Stimulated activated CD8-positive, alpha-beta memory T cell treated with anti-CD3 and anti-CD28 coated beads, Interleukin-7, amount 100 ng/mL, for 48 hours (primary cell): ENCODE results near the gene BARX2.
A peak's percentile ranks its signal among the peaks of the same experiment; 100 is the strongest.
"Not testable (repeated sequence)": the region's sequence is repeated elsewhere in the genome, so short reads cannot be mapped to it uniquely, and the experiment has no call there.

ENCODE experiments used
- DNase-seq, 2 donors: peaks; one replicate each; pipeline ENCODE4 v3.0.0-alpha.2; 2020; ENCODE audit warnings: low read depth in 1 of 2; ENCODE audit errors: extremely low read depth in 1 of 2

BARX2 gene, protein sequence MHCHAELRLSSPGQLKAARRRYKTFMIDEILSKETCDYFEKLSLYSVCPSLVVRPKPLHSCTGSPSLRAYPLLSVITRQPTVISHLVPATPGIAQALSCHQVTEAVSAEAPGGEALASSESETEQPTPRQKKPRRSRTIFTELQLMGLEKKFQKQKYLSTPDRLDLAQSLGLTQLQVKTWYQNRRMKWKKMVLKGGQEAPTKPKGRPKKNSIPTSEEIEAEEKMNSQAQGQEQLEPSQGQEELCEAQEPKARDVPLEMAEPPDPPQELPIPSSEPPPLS

DNA sequence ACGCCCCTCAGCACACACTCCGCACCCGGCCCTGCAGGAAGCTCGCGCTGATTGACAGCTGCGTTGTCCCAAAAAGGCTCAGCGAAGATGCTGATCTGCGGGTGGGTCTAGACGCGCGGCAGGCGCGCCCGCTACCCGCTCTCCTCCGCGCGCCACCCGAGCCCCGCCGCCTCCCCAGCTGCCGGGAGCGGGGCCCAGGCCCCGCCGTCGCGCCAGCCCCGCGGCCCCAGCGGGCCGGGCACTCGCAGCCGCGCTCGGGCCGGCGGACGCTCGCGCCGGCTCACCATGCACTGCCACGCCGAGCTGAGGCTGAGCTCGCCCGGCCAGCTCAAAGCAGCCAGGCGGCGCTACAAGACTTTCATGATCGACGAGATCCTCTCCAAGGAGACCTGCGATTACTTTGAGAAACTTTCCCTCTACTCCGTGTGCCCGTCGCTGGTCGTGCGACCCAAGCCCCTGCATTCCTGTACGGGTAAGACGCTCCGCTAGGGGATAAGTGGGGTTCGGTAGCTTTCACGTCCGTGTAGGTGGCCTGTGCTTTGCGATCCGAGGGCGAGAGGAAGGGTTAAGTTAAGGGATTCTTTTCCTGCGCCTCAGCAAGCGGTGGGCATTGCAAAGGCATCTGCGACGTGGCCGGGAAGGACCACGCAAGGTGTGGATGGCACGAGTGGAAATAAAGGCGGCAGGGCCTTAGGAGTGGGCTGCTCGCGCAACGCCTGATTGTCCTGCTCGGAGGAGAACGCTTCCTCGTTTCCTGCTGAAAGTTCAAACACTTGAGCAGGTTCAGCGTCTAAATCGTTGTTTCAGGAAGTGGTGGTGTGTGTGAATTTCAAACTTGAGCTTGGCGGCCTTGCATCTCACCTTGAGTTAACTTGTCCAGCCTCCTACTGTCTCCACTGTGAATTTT lies at the start of gene BARX2:
Gene BARX2, plus strand, starts transcription at position 98 of the 907 bp plus-strand sequence. Its CDS starts 188 bp downstream, at position 286.
- no peak for DNase-seq

DNA sequence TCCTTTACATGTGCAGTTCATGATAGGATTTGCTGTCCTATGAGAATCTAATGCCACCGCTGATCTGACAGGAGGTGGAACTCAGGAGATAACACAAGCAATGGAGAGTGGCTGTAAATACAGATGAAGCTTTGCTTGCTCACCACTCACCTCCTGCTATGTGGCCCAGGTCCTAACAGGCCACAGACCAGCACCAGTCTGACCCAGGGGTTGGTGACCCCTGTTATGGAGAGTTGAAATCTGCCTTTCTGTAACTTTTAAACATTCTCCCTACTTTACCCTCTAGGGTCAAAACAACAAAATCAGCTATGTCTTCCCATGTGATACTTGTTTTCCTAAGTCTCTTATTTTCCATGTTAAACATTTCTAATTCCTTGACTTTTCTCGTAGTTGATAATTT lies 48.7 kb upstream of the BARX2 start:
- no peak for DNase-seq

DNA sequence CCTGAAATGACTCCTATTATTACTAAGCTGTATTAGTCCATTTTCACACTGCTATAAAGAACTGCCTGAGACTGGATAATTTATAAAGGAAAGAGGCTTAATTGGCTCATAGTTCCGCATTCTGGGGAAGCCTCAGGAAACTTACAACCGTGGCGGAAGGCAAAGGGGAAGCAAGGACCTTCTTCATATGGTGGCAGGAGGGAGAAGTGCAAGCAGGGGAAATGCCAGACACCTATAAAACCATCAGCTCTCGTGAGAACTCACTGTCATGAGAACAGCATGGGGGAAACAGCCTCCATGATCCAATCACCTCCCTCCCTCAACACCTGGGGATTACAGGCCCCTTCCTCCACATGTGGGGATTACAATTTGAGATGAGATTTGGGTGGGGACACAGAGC lies 47.9 kb upstream of the BARX2 start:
- DNase-seq, result not testable (repeated sequence)

DNA sequence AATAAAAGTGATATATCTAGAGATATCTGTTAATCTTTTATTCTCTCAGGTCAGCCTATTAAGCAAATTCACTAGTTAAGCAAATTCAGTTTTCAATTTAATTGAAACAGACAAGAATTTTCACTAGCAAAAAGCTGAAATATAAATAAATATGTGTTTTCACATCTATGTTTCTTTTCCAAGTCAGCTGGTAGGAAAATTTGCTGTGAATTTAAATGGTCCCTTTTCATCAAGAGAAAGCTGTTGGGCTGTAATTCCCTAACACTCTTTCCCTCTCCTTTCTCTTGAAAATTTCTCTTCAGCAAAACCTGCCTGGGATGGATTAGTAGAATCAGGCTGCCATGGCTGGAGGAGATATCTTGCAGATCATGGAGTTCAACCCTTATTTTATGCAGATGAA lies 46.9 kb upstream of the BARX2 start:
- no peak for DNase-seq

DNA sequence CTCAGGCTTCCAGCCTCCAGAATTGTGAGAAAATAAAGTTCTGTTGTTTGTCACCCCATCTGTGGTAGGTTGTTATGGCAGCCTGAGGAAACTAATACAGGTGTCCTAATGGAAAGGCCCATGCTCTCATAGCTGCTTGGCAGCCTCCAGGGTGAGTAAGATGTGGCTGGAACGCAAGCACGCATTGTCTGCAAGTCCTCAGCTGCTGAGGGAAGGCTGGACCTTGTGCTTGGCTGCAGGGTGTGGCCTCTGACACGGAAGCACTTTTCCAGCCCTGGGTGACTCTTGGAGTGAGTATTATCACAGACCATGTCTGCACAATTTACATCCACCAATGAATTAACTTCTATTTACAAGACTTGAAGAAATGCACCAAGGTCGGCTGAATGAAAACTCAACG lies 44.4 kb upstream of the BARX2 start:
- no peak for DNase-seq

DNA sequence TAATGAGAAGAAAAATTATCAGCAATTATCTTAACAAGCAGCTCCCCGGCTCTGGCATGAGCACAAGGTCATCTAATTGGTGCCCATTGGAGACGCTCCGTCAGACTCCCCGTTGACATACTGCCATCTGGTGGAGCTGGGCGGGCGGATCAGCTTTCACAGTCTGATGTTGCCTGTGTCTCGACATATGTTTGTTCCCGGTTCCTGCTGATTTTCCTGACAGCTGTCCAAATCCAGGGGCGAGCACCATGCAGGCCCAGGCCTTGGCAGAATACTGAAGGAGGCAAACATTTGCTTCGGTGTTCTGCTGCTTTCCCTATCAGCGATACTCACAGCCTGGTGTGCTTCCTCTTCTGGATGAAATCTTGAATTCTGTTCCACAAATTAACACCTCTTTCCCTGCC lies 43.8 kb upstream of the BARX2 start:
- peak; percentile 17 to 30 for DNase-seq

DNA sequence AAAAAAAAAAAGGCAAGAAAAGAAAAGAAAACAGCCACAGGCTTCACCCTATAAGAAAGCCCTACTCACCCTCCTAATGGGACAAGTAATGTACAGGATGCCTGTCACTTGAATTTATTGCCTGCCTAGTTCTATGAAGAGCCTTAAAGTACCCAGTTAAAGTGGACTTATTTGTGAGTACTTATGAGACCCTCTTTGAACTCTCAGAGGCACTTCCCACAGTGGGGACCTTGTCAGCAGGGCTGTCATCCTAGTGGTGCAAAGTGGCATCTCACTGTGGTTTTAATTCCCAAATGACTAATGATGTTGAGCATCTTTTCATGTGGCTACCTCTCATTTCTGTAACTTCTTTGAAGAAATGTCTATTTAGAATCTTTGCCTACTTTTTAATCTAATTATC lies 41.8 kb upstream of the BARX2 start:
- DNase-seq, result no peak

DNA sequence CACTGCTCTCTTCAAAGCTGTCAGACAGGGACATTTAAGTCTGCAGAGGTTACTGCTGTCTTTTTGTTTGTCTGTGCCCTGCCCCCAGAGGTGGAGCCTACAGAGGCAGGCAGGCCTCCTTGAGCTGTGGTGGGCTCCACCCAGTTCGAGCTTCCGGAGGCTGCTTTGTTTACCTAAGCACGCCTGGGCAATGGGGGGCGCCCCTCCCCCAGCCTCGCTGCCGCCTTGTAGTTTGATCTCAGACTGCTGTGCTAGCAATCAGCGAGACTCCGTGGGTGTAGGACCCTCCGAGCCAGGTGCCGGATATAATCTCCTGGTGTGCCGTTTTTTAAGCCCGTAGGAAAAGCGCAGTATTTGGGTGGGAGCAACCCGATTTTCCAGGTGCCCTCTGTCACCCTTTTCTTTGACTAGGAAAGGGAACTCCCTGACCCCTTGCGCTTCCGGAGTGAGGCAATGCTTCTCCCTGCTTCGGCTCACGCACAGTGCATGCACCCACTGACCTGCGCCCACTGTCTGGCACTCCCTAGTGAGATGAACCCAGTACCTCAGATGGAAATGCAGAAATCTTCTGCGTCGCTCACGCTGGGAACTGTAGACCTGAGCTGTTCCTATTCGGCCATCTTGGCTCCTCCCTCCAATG lies 31.2 kb upstream of the BARX2 start:
- not testable (repeated sequence) for DNase-seq

DNA sequence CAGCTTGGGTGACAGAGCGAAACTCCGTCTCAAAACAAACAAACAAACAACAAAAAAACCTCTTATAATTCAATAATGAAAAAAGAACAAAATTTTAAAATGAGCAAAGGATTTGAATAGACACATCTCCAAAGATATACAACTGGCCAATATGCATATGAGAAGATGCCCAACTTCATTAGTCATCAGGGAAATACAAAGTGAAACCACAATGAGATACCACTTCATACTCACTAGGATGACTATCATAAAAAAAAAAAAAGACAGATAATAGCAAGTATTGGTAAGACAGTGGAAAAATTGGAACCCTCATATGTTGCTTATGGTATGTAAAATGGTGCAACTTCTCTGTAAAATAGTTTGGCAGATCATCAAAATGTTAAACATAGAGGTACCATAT lies 28.7 kb upstream of the BARX2 start:
- DNase-seq, result no peak

DNA sequence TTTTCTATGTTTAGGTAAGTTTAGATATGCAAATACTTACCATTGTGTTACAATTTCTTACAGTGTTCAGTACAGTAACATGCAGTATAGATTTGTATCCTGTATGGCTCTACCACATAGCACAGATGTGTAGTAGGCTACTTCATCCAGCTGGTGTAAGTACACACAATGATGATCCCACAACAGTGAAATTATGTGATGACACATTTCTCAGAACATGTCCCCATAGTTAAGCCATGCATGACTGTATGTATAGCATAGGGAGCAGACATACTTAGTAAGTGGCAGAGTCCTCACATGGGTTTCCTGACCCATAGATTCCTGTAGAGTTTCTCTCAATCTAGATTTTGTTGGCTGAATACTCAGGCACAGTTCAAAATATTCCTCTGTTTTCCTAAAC lies 26.8 kb upstream of the BARX2 start:
- DNase-seq, result no peak

DNA sequence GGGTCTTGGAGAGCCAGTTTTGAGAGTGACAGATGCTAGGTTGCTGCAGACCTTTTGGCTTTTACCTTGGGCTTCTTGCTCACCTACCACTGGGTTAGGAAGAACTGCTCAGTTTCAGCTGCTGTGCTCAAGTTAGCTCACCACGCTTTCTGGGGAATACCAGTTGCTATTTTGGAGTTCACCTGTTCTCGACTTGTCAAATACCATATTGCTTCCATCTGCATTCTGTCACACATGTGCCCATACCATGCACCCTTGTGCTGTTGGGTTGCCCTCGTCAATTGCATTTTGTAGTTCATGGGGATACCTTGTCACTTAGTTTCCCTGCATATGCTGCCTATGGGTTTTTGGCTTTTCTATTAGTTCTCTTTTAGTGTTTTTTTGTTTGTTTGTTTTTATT lies 23.0 kb upstream of the BARX2 start:
- DNase-seq, result no peak

DNA sequence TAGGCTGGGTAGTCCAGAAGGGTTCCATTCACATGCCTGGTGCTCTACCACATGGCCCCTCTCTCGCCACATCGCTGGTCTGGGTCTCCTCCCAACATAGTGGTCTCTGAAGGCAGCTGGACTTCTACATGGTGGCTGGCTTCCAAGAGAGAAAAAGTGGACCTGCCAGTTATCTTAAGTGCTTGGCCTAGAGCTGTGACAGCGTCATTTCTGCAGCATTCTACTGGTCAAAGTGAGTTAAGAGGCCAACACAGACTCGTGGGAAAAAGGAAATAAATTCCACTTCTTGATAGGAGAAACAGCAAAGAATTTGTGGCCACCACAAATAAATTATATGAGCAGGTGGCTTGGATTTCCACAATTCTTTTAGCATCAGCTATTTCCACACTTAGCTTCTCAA lies 21.0 kb upstream of the BARX2 start:
- no peak for DNase-seq

DNA sequence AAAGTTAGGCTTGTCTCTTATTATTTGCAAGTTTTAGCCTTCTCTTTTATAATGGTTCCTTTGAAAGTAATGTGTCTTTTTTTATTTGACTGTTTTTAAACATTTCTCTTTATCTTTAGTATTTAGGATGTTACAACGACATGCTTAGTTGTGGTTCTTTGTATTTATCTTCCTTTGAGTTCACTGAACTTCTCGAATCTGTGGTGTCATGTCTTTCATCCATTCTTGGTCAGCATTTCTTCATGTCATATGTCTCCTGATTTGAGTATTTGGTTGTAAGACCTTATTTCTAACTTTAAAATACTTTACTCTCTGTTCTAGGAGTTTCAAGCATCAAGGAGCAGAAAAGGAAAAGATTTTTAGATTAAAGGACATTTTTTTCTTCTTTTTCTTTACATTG lies 15.9 kb upstream of the BARX2 start:
- no peak for DNase-seq

DNA sequence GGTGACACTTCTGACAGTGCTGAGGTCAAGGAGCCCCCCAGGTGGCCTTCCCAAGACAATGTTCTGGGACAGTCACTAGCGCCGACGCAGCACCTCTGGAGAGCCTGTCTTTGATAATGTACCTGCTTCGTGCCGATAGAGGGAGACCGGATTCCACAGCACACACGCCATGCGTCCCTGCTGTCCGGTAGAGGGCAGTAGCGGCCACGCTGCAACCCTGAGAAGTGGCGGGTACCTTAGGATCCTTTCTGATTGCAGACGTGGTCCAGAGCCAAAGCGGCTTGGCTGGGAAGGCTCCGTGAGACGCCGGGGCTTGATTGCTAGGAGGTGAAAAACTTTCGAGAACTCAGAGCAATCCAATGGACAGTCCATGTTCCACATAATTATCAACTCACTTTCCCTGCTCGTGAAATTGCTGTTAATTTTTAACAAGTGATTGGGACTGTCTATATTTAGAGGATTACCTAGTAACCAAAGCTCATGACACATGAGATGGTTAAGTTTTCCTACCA lies 11.4 kb upstream of the BARX2 start:
- DNase-seq, result peak; percentile 56 to 57

DNA sequence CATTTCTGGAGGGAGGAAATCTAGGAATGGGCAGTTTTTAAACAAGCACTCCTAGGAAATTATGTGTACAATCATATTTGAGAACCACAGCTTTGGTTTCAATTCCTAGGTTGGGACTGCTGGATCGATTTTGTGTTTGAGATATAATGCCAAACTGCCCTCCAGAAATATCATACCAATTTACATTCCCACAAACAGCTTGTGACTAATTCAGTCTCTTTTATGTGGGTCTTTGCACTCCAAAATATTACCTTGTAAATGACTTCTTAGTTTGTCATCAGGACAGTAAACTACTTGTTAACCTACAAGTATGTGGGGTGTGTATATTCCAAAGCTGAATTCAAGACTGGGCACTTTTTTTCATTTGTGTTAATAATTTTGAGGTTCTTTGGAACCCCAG lies 9.8 kb upstream of the BARX2 start:
- DNase-seq, result no peak

DNA sequence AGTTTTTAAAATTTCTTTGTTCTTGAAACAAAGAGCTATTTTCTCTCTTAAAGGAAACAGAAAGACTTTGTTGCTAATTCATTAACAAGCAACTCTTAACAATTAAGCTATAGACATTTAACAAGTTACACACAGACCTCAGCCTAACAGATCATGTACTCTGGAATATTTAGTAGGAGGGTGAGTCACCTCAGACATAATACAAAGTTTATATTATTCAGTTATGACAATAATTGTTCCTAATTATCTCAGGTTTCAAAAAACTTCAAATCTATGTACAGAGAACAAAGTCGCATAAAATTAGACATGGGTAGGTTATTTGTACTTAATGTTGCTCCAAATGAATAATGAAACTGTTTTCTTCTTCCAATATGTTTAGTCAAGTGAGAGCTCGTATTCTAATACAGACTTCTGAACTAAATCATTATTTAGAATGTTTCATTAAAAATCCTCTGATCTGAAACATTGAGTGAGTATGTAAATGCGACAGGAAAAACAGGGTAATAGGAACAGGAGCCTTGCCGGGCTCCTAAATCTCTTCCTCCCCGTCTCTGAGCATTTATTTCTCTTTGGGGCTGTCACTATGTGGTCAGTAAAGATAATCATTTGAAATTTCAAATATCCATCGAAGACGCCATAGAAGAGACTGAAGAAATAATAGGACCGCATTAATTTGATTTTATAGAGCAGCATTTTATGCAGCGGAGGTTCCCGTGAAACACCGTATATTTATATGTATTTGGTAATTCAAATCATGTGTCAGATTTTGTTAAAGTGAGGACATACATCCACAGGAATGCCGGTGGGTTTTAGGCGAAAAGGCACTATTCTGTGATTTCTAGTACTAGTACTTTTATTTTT lies 8.7 kb upstream of the BARX2 start:
- no peak for DNase-seq

DNA sequence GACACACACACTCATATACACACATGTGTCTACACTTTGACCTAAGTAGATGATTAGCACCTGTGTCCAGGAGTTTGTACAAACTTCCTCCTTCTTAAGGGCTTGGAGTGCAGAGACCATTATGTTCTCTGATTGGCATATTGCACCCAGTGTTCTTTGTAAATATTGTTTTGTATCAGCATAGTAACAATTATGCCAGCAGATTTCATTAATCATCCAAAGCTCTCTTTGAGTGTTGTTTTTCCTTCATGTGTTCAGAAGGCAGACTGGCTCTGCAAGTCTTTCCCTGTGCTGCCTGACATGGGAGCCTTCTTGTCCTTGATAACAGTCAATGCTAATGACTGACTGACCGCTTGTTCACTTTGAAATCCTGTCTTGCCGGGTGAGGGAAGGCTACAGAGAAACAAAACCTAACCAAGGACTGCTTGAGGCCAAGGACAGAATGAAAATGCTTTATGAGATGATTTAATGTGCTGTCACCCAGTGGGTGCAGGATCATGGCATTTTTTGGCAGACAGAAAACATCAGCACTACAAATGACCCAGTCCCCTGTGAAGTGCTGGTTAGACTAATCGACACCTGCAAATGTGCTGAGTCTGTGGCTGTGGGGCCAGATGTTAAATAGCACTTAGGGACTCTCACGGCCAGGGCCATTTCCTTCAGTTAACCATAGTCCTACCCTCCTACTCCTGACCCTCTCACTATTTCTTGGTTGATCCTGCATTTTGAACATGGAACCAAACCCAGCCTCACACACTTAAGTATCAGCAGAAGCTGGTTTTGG lies 6.6 kb upstream of the BARX2 start:
- no peak for DNase-seq

DNA sequence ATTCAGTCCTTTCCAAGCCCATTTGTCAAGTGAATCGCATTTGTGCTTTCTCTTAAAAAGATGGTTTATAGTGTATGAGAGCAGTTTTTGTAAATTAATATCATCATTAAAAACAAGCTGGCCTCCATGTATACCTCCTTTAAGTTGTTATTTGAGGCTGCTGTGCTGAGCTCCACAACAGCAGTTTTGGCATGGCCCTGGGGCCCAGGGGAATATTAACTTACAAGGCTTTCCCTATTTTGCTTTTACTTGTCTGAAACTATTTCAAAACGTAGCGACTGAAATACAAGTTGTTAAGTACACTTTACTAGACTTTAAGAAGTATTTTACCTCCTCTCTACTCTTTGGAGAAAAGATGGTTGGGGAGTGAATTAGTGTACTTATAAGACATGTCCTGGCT lies 4.9 kb upstream of the BARX2 start:
- DNase-seq, result no peak

DNA sequence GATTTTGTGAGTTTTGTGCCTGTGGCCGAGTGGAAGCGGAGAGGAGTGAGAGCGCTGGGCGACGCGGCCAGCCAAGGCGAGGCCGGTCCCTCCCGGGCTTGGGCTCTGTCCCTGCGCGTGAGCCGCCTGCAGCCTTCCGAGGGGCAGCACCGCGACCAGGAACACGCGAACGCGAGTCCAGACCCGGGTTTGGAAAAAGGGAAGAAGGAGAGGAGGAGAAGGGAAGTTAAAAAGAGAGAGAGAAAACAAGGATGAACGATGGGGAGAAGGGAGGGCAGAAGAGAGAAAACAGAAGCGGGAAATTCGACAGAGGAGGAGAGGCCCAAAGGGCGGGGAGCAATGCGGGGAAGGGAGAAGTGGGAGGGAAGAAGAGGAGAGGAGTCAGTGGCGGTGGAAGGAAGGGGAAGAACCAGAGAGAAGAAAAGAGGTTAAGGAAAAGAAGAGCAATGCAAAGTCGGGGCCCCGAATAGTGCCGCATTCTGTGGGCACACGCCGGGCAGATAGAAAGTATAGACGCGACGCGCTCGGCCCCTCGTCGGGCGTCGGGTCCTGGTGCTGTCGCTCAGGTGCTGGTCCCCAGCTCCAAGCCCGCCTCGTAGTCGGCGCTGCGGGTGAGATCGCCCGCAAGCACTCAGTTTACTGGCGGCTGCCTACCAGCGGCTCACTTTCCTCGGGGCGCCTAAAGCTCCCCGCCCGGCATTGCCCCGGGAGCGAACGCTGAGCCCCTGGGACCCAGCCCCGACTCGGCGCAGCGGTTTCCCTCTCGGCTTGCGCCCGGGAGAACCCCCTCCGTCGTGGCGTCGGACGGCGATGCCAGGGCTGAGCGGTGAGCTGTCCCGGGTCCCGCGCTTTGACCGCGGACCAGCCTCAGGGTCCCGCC lies 2.8 kb upstream of the BARX2 start:
- DNase-seq, result no peak
